ENCODE data around the gene CTNNA2. TPM values are rescaled to one million over a fixed set of nuclear protein-coding genes. Genes with fewer than 3 reads are reported as not detected.

CTNNA2 gene
- total RNA-seq = not detected in 2 replicates

GRCh38 chr2:79512442-79513401, at the start of gene CTNNA2:
CTNNA2 (plus strand) TSS chr2:79513051.

GRCh38 chr2:80303909-80304837, 791.3 kb downstream of the CTNNA2 start, which contains the start of gene LRRTM1:
LRRTM1 (minus strand) TSS chr2:80304752; CDS start chr2:80303819, 933 bp downstream.

